Activated T-cell treated with anti-CD3 and anti-CD28 coated beads for 1 hour (primary cell): ENCODE data around the gene PLOD2.
"Not testable (repeated sequence)": the region's sequence is repeated elsewhere in the genome, so short reads cannot be mapped to it uniquely, and the experiment has no call there.

ENCODE experiments used
- DNase-seq: peaks from one replicate; pipeline ENCODE4 v3.0.0-alpha.2; 2020; ENCODE audit warnings: low read depth

PLOD2 gene

DNA sequence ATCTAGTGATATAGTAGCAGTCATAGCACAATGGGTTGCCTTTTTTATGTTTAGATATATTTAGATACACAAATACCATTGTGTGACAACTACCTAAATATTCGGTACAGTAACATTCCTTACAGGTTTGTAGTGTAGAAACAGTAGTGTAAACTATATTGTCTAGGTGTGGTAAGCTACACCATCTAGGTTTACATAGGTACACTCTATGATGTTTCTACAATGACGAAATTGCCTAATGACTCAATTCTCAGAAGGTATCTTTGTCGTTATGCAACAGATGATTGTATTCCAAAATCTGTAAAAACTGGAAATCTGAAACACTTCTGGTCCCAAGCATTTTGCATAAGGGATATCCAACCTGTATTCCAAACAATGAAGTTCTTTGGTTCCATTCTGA, 24.3 kb downstream of the PLOD2 start:
- no peak for DNase-seq

DNA sequence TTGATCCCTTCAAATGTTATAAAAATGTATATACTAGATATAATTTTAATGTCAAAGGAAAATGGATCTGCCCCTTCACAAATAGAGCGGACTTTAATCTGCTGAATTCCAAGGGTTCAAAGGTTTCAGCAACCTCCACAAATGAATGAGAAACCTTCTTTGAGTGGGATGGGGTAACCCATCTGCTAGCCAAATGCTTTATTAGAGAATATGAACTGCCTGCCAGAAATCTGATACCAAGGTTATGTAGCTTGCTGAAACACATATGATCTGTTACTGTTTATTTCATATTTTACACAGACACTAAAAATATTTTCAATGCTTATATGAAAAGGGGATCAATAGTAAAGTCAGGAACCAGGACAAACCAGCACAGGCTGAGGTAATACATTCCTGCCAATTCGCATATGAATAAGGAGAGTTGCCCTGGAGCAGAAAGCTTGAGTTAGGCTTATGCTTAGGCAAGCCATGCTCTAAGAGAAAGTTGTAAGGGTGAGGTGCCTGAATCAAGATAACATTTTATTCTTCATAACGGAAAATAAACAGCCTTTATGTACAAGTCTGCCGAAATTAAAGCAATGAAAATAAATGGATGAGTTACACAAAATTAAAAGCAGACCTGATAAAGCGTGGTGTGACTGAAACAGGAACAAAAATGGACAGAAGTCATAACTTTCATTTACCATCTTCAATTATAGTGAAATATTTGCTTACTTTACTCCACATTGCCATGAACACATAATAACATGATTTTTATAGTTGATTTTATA, 26.5 kb downstream of the PLOD2 start:
- no peak for DNase-seq

DNA sequence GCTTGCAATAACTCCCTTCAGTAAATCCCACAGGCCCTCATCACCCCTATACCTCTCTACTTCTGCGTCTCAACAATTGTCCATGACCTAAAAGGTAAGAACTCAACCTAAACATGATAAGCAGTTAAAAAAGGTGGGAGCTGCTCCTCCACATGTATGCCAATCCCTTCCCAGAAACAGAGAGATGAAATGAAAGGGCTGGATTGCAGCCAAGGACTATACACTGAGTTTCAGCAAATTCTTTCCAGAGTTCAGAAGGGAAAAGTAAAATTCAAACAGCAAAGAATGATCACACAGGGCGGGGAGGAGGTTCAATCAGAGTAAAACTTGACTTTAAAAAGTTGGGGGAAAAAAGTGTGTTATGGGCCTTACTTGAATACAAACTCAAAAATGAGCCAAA, 27.5 kb downstream of the PLOD2 start:
- DNase-seq = no peak

DNA sequence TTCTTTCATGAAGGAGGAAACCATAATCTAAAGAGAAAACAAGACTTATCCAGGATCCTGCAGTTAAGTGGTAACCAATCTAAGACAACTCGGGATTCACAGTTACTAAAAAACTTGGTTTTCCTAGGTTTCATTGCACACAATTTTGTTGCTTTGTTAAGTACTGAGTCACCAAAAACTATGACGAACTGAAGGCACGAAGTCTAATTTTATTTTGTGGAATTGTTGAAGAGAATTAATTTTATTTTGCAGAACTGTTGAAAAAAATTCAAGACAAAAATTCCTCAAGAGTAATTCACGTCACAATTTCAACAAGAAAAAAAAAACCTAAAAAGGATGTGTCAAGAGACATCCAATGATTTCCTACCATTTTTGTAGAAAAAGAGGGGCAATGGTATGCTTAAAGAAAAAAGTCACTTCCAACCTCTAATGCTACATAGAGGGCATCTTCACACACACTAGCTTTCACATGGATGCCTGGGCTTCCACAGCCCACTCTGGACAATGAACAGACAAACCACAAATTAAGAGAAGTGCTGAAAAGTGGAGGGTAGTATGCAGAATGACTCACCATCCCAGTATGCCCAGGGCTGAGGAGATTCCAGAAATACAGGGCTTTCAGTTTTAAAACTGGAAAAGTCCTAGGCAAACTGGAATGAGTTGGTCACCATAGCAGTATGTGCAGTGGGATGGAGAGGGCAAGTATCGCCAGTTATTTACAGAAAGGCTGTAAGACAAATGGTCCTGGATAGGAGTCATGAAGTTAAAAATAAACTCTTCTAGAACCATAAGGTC, 29.2 kb downstream of the PLOD2 start:
- DNase-seq = no peak

DNA sequence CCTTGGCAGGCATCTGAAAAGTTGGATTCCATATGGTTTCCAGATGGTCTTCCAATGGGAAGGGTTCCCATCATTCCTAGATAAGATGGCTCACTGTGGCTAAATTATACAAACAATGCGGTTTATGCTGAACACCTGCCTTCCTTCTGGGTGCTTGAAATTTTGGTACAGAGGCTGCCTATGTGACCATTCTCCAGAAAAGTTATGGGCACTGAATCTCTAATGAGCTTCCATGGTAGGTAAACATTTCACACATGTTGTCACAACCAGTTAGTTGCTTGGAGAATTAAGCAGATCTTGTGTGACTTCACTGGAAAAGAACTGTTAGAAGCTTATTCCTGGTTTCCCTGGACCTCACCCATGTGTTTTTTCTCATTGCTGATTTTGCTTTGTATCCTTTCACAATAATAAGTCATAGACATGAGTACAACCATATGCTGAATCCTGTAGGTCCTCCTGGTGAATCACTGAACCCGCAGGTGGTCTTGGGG, 30.1 kb downstream of the PLOD2 start:
- no peak for DNase-seq

DNA sequence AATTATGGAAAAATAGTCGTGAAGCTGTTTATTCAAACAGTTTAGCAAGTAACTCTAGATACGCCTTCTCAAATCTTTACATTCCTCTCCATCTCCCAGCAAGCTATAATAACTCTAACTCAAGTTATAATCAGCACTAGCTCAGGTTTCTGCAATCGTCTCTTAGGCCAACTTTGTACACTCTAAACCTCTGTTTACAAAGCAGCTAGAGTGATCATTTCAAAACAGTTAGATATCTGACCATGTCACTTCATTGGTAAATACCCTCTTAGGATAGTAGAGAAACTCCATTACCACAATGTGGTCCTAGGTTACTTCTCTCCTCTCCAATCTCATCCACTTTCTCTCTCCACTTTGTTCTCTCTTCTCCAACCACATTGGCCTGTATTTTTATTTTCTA, 31.2 kb downstream of the PLOD2 start:
- no peak for DNase-seq

DNA sequence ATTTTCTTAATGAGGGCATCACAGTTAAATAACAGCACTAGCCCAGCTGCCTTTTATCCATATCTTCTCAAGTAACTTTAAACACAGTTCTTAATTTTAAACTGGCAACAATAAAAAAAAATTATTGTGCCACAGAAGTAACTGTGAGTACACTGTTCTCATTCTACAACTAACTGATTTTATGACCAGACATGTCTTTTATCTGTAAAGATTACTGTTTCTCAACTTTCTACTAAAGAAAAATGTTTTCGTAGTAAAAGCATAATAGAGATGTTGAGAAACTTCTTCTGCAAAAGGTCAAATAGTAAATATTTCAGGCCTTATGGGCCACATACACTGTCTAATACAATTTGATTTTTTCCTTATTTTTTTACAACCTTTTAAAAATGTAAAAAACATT, 32.0 kb downstream of the PLOD2 start:
- DNase-seq = no peak

DNA sequence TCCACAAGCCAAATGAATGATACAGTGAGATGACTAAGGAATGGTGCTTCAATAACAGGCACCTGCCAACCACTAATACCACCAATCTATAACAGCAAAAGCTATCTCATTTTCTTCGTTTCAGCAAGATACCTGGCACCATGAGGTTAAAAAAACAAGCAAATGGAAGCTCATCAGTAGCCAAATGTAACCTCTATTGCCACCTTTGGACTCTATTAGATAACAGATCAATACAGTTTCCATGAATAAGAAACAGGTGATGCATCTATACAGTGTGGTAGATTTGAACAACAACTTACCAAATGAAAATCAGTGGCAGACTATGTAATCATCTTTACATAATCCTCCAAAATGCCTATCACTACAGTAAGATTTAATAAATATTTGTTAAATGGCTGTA, 32.8 kb downstream of the PLOD2 start:
- no peak for DNase-seq

DNA sequence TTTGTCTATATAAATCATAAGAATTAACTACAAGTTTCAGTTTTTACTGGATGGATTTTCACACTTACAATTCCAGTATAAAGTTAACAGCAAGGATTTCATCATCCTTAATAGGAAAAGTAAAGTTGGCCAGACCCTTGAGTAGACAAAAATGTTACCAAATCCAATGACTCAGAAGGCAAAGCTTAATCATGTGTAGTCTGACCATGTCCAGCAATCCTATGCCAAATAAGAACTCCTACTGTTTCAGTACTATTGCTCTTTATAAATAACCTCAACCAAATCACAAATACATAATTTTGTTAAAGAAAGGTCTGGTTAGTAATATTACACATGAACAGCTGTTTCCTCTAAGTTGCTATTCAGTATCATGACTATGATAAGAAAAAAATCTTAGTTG, 35.0 kb downstream of the PLOD2 start:
- DNase-seq = no peak

DNA sequence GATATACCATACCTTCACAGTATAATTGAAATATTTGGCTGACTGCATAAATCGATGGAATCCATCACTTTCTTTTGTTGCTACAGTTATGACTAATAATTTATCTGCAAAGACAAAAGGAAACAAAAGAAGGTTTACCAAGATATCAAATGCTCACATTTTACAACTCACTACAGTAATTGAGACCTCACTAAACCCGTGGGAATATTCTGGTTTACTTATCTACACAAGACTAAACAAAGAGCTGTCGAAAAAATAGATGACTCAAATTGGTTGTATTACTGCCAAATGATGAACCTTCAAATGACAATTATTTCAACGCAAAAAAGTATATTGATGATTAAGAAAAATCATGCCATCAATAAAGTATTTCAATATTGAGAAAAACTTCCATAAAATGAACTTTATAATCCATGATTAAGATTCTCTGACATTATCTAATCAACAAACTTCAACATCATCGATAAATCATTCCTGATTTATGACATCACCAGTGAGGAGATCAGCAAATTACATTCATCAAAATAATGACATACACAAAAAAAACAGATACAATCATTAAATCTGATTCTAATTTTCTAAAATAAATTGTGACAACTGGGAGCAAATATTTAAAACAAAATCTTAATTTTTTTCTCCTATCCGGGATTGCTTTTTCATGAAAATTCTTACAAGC, 36.7 kb downstream of the PLOD2 start:
- no peak for DNase-seq

DNA sequence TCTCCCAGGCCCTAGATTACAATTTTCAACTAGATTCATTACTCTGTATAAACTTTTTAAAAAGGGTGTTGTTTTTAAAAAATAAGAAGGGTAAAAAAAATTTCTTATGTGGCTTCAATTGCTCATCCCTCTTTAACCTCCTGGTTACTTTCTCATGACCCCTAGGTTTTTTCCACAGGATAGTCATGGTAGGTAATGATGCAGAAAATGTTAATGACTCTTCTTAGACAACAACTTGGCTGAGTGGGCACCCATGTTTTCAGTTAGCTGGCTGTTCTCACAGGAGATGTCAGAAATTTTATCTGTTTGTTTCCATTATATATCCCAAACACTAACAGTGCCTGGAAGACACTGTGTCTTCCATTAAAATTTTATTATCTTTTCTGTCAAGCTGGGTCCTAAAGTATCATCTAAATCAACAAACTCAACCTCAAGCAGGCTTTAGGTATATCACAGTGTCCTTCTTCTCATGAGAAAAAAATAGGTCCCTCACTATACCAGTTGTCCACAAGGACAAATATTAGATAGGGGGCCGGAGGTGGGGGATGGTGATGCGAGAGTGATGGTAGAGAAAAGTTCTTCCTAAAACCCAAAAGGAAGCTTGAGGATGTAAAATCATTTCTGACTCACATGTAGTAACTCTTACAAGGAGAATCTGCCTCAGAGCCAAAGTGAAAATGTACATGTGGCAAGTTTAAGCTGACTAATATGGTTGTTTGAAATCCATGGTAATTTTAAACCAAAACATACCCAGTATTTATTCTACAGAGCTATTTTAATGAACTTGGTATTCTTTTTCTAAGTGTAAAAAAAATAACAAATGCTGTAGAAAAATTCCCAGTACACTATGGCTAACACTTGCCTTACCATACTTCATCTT, 43.3 kb downstream of the PLOD2 start:
- DNase-seq = no peak

DNA sequence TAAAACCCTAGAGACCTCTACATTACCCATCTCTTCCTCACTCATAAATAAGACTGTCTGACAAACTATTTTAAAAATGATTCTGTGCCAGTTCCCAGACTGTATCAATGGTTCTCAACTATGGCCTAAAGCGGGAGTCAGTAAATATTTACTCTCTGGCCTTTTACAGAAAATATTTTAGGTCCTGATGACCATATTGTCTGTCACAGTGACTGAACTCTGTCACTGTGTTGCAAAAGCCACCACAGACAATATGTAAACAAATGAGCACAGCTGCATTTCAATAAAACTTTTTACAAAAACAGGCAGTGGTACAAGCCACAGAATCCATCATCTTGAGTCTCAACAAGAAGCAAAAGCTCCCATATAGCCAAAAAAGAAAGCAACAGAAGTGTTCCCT, 45.4 kb downstream of the PLOD2 start:
- DNase-seq = no peak

DNA sequence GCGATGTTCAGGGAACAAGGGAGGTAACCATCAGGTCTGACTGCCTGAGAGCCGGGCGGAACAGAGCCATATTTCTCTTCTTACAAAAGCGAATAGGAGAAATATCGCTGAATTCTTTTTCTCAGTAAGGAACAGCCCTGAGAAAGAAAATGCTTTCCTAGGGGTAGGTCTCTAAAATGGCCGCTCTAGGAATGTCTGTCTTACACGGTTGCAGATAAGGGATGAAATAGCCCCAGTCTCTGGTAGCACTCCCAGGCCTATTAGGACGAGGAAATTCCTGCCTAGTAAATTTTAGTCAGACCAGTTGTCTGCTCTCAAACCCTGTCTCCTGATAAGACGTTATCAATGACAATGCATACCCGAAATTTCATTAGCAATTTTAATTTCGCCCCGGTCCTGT, 47.2 kb downstream of the PLOD2 start:
- DNase-seq = not testable (repeated sequence)

DNA sequence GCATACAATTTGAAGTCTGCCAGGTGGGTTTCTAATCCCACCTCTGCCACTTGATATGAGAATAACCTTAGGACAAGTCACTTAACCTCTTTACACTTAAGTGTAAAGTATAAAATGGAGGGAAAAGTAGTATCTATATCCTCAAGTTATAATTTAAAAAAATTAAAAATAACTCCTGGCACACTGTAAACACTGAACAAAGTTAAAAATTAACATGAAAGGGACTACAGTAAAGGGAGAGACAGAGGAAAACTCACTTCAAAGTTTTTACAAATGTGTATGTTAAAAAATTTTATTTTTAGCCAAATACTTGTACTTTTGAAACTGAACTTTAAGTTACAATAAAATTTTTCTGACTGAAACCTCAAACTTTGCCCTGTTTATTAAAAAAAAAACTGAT, 49.6 kb downstream of the PLOD2 start:
- no peak for DNase-seq

DNA sequence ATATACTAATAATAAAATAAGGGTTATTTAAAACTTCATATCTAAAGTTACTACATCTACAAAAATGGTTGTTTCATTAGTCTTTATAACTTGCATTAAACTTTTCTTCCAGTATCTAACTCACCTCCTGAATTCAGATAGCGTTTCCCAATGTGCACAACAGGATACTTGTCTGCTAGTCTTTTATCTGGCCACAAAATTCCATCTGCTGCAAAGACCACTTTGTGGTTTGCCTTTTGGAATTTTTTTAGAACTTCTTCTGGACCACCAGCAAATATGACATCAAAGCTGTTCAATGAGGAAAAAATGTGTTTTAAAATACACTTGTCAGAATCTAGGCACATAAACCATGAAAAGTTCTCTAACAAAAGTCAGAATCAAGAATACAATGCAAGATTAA, 50.8 kb downstream of the PLOD2 start:
- no peak for DNase-seq

DNA sequence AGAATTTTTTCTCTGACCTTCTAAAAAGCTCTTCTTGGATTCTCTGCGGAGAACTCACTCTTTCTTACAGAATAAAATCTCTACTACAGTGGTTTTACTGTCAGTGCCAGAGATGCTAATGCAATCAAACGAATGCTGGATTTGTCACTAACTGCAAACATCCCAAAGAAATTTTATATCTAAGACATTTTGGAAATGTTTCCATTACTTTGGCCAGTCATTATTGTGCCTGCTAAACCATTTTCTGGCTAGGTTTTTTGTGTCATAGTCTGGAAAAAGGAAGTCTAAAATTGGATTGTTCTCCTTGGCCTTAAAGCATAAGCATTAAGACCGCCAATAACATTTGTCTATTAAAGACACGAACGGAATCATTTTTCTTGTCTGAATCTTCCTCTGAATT, 54.0 kb downstream of the PLOD2 start:
- no peak for DNase-seq

DNA sequence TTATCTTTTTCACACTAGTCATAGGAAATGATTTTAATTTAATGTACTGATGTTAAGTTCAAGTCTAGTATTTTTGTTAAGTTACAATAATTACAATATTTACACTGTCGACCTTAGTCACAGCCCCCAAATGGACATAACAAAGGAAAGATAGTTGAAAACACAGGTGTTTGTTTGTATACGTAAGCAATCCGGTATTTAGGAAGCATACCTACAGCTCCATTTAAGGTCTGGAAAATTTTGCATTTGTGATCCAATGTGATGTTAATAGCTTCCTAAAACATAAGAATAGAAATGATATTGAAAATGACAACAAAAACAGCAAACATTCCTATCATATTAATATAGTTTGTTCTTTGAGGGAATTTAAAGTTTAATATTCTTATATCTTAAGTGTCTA, 56.9 kb downstream of the PLOD2 start:
- no peak for DNase-seq

DNA sequence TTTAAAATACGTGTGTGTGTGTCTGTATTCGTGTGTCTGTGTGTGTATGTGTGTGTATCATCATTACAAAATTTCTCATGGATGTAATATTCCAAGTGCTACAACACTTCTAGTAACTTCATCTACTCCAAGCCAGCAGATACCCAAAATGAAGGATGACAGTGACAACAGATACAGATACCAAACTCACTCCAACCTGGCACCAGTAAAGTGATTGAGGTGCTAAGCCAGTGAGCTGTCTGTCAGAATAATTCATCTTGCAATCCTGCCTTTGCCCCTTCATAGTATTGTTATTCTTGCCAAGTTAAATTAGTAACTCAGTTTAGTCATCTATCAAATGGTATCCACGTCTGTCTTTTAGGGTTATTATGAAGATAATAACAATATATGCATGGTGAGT, 58.1 kb downstream of the PLOD2 start:
- DNase-seq = no peak

DNA sequence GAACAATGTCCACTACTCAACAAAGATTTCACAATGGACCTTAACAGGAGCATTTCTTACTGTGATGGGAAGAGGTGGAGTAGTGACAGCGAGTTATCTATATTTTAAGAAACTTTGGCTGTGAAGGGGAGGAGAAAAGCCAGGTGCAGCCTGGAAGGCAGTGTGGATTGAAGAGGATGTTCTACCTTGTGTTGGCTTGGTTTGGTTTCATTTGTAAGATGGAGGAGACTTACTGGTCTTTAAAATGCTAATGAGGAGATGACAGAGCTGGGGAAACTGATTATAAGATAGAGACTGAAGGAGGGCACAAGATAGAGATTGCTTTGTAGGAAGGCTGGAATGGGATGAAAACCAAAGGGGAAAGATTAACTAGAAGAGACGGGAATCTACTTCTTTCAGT, 59.4 kb downstream of the PLOD2 start:
- no peak for DNase-seq

DNA sequence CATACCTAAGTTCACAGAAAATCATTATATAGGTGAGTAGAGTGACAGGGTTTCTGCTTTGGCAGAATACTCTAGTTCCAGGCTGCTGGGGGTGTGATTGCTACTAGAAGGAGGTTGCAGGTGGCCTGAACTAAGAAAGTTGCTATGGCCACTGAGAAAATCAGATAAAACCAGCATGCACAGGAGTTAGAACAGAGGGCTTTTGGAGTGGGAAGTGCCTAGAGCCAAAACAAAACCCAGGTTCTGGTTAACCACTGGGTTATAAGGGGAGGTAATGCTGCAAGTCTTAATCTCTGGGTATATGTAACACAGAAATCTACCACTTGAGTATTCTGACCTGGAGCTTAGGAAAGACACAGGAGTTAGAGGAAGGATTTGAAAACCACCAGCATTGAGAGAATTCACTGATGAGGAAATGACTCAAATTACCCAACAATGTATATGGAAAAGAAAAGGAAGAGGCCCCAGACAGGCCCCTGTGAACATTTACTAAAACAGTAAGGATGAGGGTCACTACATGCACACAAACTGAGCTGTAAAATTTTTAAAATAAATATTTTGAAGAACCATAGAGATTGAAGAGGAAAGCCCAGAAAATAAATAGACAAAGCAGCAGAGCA, 60.0 kb downstream of the PLOD2 start:
- no peak for DNase-seq

DNA sequence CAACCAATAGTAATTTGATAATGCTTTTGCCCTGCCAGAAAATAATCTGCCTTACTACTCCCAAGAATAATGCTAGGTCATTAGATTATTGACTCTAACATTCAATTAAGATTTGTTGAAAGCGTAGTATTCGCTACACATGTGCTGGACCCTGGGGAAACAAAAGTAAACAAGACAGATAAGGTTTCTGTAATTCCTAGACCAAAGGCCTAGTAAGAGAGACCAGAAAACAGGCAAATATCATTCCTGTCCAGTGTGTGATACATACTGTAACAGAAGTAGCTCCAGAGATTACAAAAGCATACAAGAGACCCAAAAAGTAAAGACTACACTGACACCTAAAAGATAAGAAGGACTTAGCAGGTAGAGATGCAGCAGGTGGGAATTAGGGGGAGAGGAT, 60.8 kb downstream of the PLOD2 start:
- no peak for DNase-seq

DNA sequence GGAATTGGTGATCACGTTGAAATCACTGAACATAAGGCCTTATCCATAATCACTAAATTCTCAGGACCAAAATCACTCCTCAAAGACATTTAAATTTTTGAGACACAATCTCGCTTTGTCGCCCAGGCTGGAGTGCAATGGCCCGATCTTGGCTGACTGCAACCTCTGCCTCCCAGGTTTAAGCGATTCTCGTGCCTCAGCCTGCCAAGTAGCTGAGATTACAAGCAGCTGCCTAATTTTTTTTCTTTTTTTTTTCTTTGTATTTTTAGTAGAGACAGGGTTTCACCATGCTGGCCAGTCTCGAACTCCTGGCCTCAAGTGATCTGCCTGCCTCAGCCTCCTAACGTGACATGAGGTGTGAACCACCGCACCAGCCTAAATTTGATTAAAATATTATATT, 61.7 kb downstream of the PLOD2 start:
- no peak for DNase-seq
